Lung (tissue), 12 donors: ENCODE results near the gene CBL. TPM values are rescaled to one million over a fixed set of nuclear protein-coding genes. Genes with fewer than 3 reads are reported as not detected.

Source experiments
- ATAC-seq: fragments of 200-7000 bp; cut with Tn5 transposase; one replicate; pipeline ENCODE4 v1.9.1; 2020; ENCODE audit warnings: moderate number of reproducible peaks; ENCODE audit not compliant: insufficient read depth, low FRiP score
- DNase-seq, 3 donors: peaks; one replicate each; pipeline ENCODE4 v3.0.0-alpha.2; 2013 to 2017
- H3K27ac ChIP-seq, 2 donors: one replicate each; pipeline ENCODE4 v1.5.1; 2013; ENCODE audit warnings: mild to moderate bottlenecking in 2 of 2, moderate library complexity in 2 of 2, control low read depth in 1 of 2, inconsistent platforms in 1 of 2, low read depth in 1 of 2, low read length in 1 of 2
- H3K27me3 ChIP-seq, 3 donors: one replicate each; pipeline ENCODE4 v1.5.1; 2013; ENCODE audit warnings: low read length in 2 of 3; ENCODE audit not compliant: control insufficient read depth in 3 of 3, insufficient read depth in 3 of 3
- H3K36me3 ChIP-seq, 4 donors: one replicate each; pipeline ENCODE4 v1.5.1; 2013; ENCODE audit warnings: low read length in 4 of 4, mild to moderate bottlenecking in 1 of 4, moderate library complexity in 1 of 4; ENCODE audit not compliant: control insufficient read depth in 4 of 4, insufficient read depth in 4 of 4
- H3K4me1 ChIP-seq, 5 donors: one replicate each; pipeline ENCODE4 v1.5.1; 2013; ENCODE audit warnings: low read length in 5 of 5, mild to moderate bottlenecking in 2 of 5, moderate library complexity in 1 of 5; ENCODE audit not compliant: control insufficient read depth in 5 of 5, insufficient read depth in 5 of 5
- H3K4me3 ChIP-seq: one replicate; pipeline ENCODE4 v1.5.1; 2013; ENCODE audit warnings: mild to moderate bottlenecking, control low read depth, moderate library complexity
- H3K9ac ChIP-seq, 2 donors: one replicate each; pipeline ENCODE4 v1.5.1; 2013; ENCODE audit warnings: low read length in 2 of 2, control low read depth in 1 of 2; ENCODE audit not compliant: insufficient read depth in 1 of 2
- H3K9me3 ChIP-seq, 4 donors: one replicate each; pipeline ENCODE4 v1.5.1; 2013; ENCODE audit warnings: low read length in 3 of 4, mild to moderate bottlenecking in 1 of 4, moderate library complexity in 1 of 4; ENCODE audit not compliant: control insufficient read depth in 4 of 4, insufficient read depth in 3 of 4
- WGBS, 2 donors: extraction: QIAGEN DNeasy Blood & Tissue Kit; methylation state at CpG; one replicate each; pipeline ENCODE4 v1.1.7; 2013; 5-methylcytosine and 5-hydroxymethylcytosine counted together
- polyA plus RNA-seq, 2 donors: library from polyadenylated mRNA; stranded (reverse); fragments of 200-250 nt; gene quantifications; one replicate each; pipeline ENCODE4 v1.2.1, GENCODE V29; 2013
- total RNA-seq, 2 donors: library from RNA; depleted of rRNA in 1 of 2; stranded (reverse); fragments of >200 nt in 1 of 2; gene quantifications; one replicate each; pipeline ENCODE4 v1.2.1, GENCODE V29; 2014 to 2021
- TF ChIP-seq, protein P1 (sequence below): IDR thresholded peaks from 2 replicates; pipeline ENCODE4 v1.5.1; 2012; ENCODE audit warnings: mild to moderate bottlenecking; ENCODE audit errors: control extremely low read depth, extremely low read depth
- donor health status: control.
- donor health status: control.
- donor health status: Bipolar disorder and iron deficiency.
- donor health status: healthy.
- donor health status: DM: yes; HTN: yes; CAD: no.

Gene CBL
- total and polyA plus RNA-seq, 4 donors: 8.7 to 25.1 (median 16.1) TPM

- WGBS, 2 donors: 87 to 93% methylated on average over 7 of the region's 7 CpGs
- no peak for ATAC-seq
Observed at GRCh38 chr11:119343726-119344125, 137.6 kb downstream of the CBL start.

GRCh38 chr11:119344291-119345010 is 138.3 kb downstream of the CBL start:
- DNase-seq (no peak), ATAC-seq (no peak)
- no peaks in the 10 kb centered on the region for H3K36me3 ChIP-seq
- H3K27me3 ChIP-seq: peaks cover 0 to 6% (median 0%) of the 10 kb centered on the region in 3 donors
- no peak overlapping the region for H3K27ac ChIP-seq
- H3K9me3 ChIP-seq: no peaks in the 10 kb centered on the region
- no peak overlapping the region for H3K9ac ChIP-seq
- 74 to 87% methylated on average over 14 of the region's 14 CpGs for WGBS, 2 donors
- H3K4me3 ChIP-seq: no peak overlapping the region
- H3K4me1 ChIP-seq: peaks cover 0 to 12% (median 3%) of the 10 kb centered on the region in 5 donors
- TF ChIP-seq, protein P1, sequence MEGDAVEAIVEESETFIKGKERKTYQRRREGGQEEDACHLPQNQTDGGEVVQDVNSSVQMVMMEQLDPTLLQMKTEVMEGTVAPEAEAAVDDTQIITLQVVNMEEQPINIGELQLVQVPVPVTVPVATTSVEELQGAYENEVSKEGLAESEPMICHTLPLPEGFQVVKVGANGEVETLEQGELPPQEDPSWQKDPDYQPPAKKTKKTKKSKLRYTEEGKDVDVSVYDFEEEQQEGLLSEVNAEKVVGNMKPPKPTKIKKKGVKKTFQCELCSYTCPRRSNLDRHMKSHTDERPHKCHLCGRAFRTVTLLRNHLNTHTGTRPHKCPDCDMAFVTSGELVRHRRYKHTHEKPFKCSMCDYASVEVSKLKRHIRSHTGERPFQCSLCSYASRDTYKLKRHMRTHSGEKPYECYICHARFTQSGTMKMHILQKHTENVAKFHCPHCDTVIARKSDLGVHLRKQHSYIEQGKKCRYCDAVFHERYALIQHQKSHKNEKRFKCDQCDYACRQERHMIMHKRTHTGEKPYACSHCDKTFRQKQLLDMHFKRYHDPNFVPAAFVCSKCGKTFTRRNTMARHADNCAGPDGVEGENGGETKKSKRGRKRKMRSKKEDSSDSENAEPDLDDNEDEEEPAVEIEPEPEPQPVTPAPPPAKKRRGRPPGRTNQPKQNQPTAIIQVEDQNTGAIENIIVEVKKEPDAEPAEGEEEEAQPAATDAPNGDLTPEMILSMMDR: no peak

More at GRCh38 chr11:119343726-119344125, 137.6 kb downstream of the CBL start:
- no peak overlapping the region for H3K9ac ChIP-seq
- H3K4me3 ChIP-seq: no peak overlapping the region
- peaks cover 0 to 6% (median 0%) of the 10 kb centered on the region in 3 donors for H3K27me3 ChIP-seq
- H3K4me1 ChIP-seq: peaks cover 0 to 20% (median 5%) of the 10 kb centered on the region in 5 donors
- DNase-seq: no peak
- no peaks in the 10 kb centered on the region for H3K36me3 ChIP-seq
- no peak overlapping the region for H3K27ac ChIP-seq
- TF ChIP-seq, protein P1: no peak
- no peaks in the 10 kb centered on the region for H3K9me3 ChIP-seq

GRCh38 chr11:119345685-119346084 is 139.5 kb downstream of the CBL start:
- peaks cover 0 to 9% (median 2%) of the 10 kb centered on the region in 5 donors for H3K4me1 ChIP-seq
- no peak overlapping the region for H3K4me3 ChIP-seq
- DNase-seq (no peak), ATAC-seq (no peak)
- H3K36me3 ChIP-seq: no peaks in the 10 kb centered on the region
- no peak overlapping the region for H3K9ac ChIP-seq
- 86 to 90% methylated on average over 12 of the region's 12 CpGs for WGBS, 2 donors
- TF ChIP-seq, protein P1: no peak
- peaks cover 0 to 6% (median 0%) of the 10 kb centered on the region in 3 donors for H3K27me3 ChIP-seq
- no peaks in the 10 kb centered on the region for H3K9me3 ChIP-seq
- no peak overlapping the region for H3K27ac ChIP-seq
